ENCODE results near the gene DCLK2. TPM values are rescaled to one million over a fixed set of nuclear protein-coding genes. Genes with fewer than 3 reads are reported as not detected.

The DCLK2 gene
- total and polyA plus RNA-seq, 2 of the 4 experiments (the other 2 are of a cell fraction): 11.3 to 15.5 TPM

DNA sequence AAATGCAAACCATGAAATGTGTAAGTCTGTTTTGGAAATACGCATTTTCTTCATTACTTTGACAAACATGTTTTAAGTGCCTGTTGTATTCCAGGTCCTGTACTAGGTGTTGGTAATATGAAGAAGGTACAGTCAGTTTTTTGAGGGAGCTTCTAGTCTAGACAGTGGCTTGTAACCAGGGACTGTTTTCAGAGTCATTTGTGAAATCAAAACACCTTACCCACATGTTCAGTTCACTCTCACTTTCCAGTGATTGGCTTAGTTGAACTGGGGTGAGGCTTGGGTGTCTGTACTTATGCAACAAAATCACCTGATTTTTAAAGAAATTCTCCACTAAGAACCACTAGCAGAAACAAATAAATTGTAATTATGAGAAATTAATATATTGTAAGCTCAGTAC lies 16.4 kb downstream of the DCLK2 start:
- Histone ChIP-seq H2AFZ (replicated peaks; ENCODE audit: low read length, poor library complexity) (no peak overlapping the region), H4K91ac (ENCODE audit: insufficient read depth, low read depth, low read length) (no peak overlapping the region), H4K5ac (ENCODE audit: low read depth, low read length) (no peak overlapping the region), H2BK20ac (ENCODE audit: low read depth, low read length) (no peak overlapping the region), H3K18ac (ENCODE audit: low read depth, low read length) (no peak overlapping the region), H2BK15ac (ENCODE audit: low read depth, low read length) (no peak overlapping the region), H2BK5ac (ENCODE audit: low read depth, low read length, poor library complexity, severe bottlenecking) (no peak overlapping the region), H3K9ac (ENCODE audit: low read depth, low read length) (no peak overlapping the region), H3K4me2 (ENCODE audit: low read depth, low read length) (no peak overlapping the region), H3K9me1 (ENCODE audit: insufficient read depth, low read length) (peaks cover 1% of the 10 kb centered on the region), H2BK120ac (ENCODE audit: low read depth, low read length) (no peak overlapping the region), H3K27ac (ENCODE audit: insufficient read depth, low read length) (no peak overlapping the region), H3K9me3 (ENCODE audit: control insufficient read depth, insufficient read depth, low read length) (no peaks in the 10 kb centered on the region), H3K4me1 (ENCODE audit: control insufficient read depth, insufficient read depth, low read length) (peaks cover 2% of the 10 kb centered on the region; the same call in 1 of the 2 replicates), H4K8ac (ENCODE audit: low read depth in 2 of 2, low read length in 2 of 2) (no peak overlapping the region), H3K4ac (ENCODE audit: low read depth, low read length) (no peak overlapping the region), H3K14ac (replicated peaks; ENCODE audit: low read depth, low read length) (no peak overlapping the region), H4K20me1 (ENCODE audit: insufficient read depth, low read length) (peaks cover 10% of the 10 kb centered on the region; the same call in 1 of the 2 replicates), H3K79me1 (ENCODE audit: low read depth in 1 of 2, low read length in 2 of 2) (peaks cover 36 to 67% of the 10 kb centered on the region in 2 experiments), H3K56ac (ENCODE audit: extremely low read depth, insufficient read depth, low read length) (no peak overlapping the region), H3K23ac (ENCODE audit: low read depth, low read length) (no peak overlapping the region), H3K27me3 (ENCODE audit: control insufficient read depth, insufficient read depth, low read length) (no peaks in the 10 kb centered on the region), H2AK5ac (ENCODE audit: low read depth, low read length) (no peak overlapping the region), H2AK9ac (replicated peaks; ENCODE audit: low read depth, low read length, poor library complexity) (no peak overlapping the region), H3K36me3 (ENCODE audit: control insufficient read depth, insufficient read depth, low read length) (no peaks in the 10 kb centered on the region), H3K4me3 (ENCODE audit: insufficient read depth, low read depth, low read length) (no peak overlapping the region)
- no peak for TF ChIP-seq RFX5 (IDR thresholded peaks at IDR 0.05; ENCODE audit: low read depth, low read length)
- no peak for TF ChIP-seq CTCF (conservative IDR thresholded peaks at IDR 0.05; ENCODE audit: low read depth, low read length)
- no peak for TF ChIP-seq RAD21 (IDR thresholded peaks at IDR 0.05; ENCODE audit: low read length)
- no peak for TF ChIP-seq MAZ (IDR thresholded peaks at IDR 0.05; ENCODE audit: borderline replicate concordance, low read depth, low read length)
- no peak for TF ChIP-seq FOS (IDR thresholded peaks at IDR 0.05; ENCODE audit: low read depth, low read length)
- no peak for TF ChIP-seq MXI1 (IDR thresholded peaks at IDR 0.05; ENCODE audit: borderline replicate concordance, low read depth, low read length)
- no peak for TF ChIP-seq ELK1 (IDR thresholded peaks at IDR 0.05; ENCODE audit: borderline replicate concordance, low read depth, low read length)
- TF ChIP-seq SMC3 (IDR thresholded peaks at IDR 0.05; ENCODE audit: low read depth, low read length): no peak
- TF ChIP-seq BHLHE40 (IDR thresholded peaks at IDR 0.05; ENCODE audit: low read depth, low read length): no peak
- no peak for TF ChIP-seq NFE2L2 (IDR thresholded peaks at IDR 0.05; ENCODE audit: low read depth, low read length)
- TF ChIP-seq POLR2A (IDR thresholded peaks at IDR 0.05; ENCODE audit: low read depth, low read length): no peak
- no peak for TF ChIP-seq CHD1 (IDR thresholded peaks at IDR 0.05; ENCODE audit: low read depth, low read length)
- TF ChIP-seq CEBPB (IDR thresholded peaks at IDR 0.05; ENCODE audit: low read depth, low read length): no peak
- no peak for TF ChIP-seq MAFK (IDR thresholded peaks at IDR 0.05; ENCODE audit: low read depth, low read length)
- no peak for TF ChIP-seq RCOR1 (IDR thresholded peaks at IDR 0.05; ENCODE audit: insufficient replicate concordance, low read length)
- no peak for TF ChIP-seq USF2 (IDR thresholded peaks at IDR 0.05; ENCODE audit: low read depth, low read length)
- no CpG with 5 or more reads among the region's 1 CpG for whole genome bisulfite sequencing, 2 experiments (ENCODE audit: extremely low coverage in 2 of 2, insufficient read length in 1 of 2)
- DNase-seq (no peak), ATAC-seq (ENCODE audit: low read depth) (no peak)
- intact Hi-C loops (cut with micrococcal nuclease): no loop called here
- no TSS peak for BruUV-seq (replicated peaks)
- POLR2A ChIA-PET (ENCODE audit: unreplicated experiment): no interaction called here
- in situ Hi-C loops (cut with MboI; ENCODE audit: low sequenced_read_pairs): no loop called here
- CTCF ChIA-PET: no interaction called here
- dilution Hi-C loops (cut with HindIII; ENCODE audit: low sequenced_read_pairs, unreplicated experiment): no loop called here

Measured in IMR-90 (cell line).